Activated CD4-positive, CD25-positive, alpha-beta regulatory T cell treated with anti-CD3 and anti-CD28 coated beads, Interleukin-2, amount 50 U/mL, for 24 hours (primary cell): Measurements from ENCODE around the gene NRSN2.
"Not testable (repeated sequence)": the region's sequence is repeated elsewhere in the genome, so short reads cannot be mapped to it uniquely, and the experiment has no call there.

Source experiments
- ATAC-seq, 2 donors: fragments of 150-1000 bp; cut with Tn5 transposase; one replicate each; pipeline ENCODE4 v1.10.0; 2021; ENCODE audit warnings: mild to moderate bottlenecking in 1 of 2, moderate library complexity in 1 of 2

NRSN2 gene

DNA sequence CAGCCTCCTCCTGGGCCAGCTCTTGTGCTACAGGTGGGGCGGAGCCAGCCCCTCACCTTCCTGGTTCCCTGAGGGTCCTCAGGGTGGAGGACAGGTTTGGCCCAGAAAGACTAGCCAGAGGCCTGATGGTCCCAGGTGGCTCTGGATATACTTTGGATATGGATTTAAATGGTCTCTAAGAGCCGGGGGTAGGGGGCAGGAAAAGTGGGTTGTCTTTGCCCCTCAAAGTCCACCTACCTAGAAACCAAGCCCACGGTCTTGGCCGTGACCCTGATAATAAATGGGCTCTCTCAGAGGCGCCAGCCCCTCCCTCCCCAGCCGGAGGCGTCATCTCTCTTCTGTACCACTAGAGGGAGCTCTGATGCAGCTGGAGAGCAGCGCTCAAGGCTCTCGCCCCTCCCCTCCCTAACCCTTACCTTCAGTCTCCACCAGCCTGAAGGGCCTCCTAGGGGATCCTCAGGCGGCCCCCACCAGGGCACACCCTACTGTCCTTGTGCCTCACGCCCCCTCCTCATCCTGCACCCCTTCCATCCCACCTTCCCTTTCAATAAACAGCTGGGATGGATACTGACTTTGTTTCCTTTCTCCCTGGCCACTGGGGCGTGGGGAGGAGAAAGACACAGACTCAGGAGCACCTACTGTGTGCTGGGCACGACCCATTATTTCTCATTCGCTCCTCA, 7.5 kb downstream of the NRSN2 start:
- ATAC-seq, result peak; percentile 98 to 99

DNA sequence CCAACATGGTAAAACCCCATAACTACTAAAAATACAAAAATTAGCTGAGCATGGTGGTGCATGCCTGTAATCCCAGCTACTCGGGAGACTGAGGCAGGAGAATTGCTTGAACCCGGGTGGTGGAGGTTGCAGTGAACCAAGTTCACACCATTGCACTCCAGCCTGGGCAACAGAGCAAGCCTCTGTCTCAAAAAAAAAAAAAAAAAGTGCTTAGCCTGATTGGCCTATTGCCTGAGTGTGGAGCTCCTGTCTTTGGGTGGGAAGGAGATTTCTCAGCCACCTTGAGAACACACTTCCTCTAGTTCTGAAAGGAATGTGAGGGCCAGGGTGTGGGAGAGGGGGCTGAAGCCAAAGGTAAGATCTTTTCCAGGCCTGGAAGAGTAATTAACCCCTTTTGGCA, 9.2 kb downstream of the NRSN2 start:
- not testable (repeated sequence) for ATAC-seq

DNA sequence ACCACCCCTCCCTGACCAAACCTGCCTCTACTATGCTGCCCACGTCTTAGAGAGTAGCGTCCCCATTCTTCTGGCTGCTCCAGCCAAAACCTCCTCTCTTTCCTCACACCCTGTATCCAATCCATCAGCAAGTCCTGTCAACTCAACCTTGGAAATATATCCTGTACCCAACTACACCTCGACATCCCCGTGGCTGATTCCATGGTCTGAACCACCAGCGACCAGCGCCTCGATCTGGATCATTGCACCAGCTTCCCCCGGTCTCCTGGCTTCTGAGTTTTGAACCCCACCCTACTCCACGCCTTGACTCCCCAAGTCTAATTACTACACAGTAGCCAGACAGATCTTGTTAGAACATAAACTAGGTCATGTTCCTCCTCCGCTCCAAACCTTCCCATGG, 9.8 kb downstream of the NRSN2 start:
- no peak for ATAC-seq

DNA sequence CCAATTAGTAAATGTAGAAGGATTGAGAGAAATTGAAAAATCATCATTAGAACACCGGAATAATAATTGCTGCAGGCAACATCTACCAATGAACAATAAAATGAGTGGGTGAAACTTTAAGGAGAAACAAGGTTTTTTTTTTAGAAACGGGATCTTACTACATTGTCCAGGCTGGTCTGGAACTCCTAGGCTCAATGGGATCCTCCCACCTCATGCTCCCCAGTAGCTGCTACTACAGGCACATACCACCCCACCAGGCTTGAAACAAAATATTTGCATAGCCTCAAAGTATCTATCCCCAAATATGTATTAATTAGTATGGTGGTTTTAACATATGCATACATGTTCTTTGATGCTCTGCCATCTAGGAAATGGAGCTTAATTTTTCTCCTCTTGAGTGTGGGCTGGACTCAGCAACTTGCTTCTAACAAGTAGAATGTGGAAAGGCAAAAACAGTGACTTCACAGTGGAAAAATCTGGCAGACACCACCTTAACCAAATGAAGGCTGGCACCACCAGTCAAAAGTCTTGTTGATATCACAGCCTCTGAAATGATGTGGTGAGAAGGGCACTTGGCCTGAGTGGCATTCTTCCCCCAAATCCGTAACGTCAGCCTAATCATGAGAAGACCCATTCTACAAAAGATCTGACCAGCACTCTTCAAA, 12.1 kb downstream of the NRSN2 start:
- no peak for ATAC-seq

DNA sequence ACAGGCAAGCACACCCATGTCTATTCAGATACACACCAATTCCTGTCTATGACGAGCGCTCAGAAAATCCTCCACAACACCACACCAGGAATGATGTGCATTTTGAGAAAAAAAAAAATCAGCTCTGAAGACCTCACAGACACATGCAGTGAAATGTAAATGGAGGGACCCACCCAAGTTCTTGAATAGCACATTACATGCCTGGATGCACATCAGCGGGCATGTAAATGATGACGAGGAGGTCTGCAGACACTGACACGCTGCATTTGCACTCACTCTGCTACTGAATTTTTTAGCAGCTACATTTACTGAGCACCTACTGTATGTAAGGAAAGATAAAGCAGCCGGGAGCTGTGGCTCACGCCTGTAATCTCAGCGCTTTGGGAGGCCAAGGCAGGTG, 14.7 kb downstream of the NRSN2 start:
- ATAC-seq, result no peak

DNA sequence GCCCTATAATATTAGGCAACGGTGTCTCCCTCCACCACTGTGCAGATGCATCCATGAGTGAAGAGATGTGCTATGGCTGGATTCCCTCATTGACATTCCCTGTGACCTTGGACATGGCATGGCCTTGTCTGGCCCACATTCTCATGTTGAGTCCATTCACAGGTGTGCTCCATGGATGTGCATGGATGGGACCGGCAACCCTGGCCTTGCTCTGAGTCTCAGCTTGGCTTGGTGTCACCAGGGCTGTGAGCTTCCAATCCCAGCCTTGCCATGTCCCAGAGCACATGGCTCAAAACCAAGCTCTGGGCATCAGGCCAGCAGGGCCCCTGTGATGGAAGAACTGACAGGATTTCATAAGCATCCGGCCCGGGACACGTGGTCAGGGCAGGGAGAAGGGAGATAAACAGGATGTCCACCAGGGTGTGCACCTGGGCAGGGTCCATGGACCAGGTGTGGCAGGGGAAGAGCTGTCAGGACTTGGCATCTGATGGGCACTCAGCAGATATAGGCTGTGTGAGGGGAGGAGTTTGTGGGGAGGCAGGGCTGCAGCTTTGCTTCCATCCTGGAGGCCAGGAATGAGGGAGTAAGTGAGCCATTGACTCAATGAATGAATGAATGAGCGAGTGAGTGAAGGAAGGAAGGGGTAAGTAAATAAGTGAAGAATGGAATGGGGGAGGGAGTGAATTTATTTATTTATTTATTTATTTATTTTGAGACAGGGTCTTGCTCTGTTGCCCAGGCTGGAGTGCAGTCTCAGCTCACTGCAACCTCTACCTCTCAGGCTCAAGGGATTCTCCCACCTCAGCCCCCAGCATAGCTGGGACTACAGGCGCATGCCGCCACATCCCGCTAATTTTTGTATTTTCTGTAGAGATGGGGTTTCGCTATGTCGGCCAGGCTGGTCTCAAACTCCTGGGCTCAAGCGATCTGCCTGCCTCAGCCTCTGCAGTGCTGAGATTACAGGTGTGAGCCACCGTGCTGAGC, 15.7 kb downstream of the NRSN2 start:
- peak in 1 of 2 donors; percentile 34 for ATAC-seq

DNA sequence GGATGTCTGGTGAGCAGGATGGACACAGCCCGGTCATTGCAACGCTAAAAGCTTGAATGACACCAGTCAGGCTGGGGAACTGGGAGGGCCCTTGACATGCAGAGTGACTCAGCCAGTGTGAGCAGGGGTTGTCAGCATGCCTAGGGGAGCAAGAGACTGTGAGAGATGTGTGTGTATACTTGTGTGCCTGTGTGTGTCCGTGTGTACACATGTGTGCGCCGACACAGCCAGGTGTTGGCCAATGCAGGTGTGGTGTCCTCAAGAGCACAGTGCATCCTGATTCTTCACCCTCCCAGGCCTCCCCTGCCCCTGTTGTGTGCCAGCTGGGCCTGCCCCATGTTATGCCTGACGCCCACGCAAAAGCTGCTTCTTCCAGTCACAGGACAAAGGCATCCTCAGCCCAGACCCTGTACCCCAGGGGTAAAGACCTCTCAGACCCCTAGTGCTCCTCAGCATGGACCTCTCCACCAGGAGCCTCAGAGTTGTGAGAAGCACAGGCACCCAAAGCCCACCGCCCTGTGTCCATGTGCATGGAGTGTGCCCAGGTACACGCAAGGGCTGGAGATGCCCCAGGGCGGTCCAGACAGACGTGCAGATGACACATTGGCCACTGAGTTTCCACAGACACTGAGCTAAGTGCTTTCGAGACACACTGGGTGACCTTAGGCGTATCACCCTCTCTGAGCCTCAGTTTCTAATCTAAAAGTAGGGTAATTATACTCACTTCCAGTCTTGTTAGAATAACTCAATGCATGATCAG, 16.6 kb downstream of the NRSN2 start:
- ATAC-seq, result peak in 1 of 2 donors; percentile 10

DNA sequence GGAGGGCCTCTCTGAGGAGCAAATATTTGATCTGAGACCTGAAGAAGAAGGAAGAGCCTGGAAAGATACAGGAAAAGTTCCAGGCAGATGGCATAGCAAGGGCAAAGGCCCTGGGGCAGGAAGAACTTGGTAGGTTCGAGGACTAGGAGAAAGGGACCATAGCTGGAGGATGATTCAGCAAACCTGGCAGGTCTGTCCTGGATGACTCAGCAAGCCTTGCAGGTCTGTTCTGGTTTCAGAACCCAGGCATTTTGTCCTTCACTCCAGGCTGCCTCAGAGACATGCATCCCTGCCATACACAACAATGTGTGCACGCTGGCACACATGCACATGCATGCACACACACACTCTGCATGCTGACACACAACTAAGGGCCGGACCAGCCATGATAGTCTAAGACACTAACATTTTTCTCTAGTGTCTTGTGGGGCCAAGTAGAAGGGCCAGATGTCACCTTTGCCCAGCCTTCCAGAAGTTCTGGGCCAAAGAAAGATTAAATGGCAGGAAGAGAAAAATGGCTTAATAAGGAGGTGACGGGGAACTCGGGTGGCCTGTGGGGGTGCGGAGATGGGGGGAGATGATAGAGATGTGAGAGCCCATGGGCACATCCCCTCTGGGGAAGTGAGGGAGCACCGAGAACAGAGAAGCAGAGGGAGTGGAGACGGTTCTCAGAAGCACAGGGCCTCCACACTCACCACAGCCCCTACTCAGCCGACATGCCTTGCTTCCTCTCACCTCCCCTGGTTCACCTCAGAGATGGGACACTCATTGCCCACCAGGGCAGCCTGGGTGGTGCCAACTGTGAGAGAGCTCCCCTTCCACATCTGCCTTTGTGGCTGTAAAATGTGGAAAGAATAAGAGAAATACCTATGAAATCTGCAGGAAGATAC, 18.2 kb downstream of the NRSN2 start:
- peak; percentile 42 to 56 for ATAC-seq

DNA sequence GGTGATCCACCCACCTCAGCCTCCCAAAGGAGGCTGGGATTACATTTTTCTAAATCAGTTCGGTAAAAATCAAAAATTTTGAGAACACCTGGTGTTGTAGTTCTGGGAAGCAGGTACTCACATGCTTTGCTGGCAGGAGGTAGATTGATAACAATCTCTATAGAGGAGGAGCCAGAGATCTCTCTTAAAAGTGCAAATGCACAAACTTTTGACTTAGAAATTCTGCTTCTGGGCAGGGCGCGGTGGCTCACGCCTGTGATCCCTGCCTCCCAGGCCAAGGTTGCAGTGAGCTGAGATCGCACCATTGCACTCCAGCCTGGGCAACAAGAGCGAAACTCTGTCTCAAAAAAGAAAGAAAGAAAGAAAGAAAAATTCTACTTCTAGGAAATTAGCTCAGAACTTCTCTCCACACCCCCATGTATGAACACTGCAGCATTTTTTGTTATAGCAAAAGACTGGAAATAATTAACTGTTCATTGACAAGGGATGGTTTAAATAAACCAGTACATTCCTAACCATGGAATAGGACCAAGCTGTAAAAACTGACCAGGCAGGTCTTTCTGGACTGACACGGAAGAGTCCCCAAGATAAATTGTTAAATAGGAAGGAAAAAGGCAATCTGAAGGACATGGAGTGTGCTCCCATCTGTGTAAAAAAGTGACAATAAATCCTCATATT, 19.3 kb downstream of the NRSN2 start:
- peak in 1 of 2 donors; percentile 14 for ATAC-seq

DNA sequence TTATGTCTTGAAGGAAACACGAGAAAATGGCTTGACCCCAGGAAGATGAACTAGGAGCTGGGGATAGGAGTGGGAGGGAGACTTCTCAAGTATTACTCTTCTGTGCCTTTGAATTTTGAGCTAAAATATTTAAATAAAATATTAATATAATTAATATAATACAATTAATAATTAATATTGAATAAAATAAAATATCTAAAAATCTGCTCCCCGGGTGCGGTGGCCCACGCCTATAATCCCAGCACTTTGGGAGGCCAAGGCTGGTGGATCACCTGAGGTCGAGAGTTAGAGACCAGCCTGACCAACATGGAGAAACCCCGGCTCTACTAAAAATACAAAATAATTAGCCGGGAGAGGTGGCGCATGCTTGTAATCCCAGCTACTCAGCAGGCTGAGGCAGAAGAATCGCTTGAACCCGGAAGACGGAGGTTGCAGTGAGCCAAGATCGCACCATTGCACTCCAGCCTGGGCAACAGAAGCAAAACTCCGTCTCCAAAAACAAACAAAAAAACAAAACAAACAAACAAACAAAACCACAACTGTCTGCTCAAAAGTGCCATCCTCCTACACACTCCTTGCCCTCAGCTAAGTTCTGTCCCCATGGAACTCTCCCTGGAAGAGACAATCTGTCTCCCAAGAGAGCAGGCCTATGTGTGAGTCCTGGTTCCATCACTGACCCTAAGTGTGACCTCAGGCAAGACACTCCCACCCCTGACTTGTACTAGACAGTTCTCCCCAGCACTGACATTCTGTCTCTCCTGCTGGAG, 20.0 kb downstream of the NRSN2 start:
- no peak for ATAC-seq

DNA sequence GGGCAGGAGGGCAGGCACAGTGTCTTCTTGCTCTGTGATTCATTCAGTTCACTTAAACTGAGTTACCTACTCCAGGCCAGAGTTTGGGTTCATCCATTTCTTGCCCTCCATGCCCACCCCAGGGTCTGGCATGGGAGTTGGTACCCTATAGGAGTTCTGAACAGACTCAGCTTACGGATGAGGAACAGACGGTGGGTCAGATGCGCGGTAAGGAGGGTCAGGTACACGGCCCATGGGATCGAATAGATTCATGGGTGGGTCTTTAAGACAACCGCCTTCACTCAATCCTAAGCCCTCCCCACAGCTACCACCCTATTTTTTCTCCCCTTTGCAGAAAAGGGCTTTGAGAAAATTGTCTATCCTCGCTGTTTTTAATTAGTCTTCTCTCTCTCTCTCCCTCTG, 20.6 kb downstream of the NRSN2 start:
- ATAC-seq, result no peak

DNA sequence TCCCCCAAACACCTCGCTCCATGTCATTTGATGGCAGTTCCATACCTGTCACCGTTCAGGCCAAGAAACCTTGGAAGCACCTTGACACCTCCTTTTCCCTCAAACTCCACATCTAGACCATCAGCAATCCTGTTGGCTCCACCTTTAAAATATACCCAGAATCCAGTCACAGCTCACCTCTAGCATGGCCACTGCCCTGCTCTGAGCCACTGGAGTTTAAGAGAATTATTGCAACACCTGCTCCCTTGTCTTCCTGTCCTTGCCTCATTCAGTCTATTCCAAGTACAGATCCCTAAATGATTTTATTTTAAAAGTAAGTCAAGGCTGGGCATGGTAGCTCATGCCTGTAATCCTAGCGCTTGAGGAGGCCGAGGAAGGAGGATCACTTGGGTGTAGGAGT, 22.0 kb downstream of the NRSN2 start:
- ATAC-seq, result no peak

DNA sequence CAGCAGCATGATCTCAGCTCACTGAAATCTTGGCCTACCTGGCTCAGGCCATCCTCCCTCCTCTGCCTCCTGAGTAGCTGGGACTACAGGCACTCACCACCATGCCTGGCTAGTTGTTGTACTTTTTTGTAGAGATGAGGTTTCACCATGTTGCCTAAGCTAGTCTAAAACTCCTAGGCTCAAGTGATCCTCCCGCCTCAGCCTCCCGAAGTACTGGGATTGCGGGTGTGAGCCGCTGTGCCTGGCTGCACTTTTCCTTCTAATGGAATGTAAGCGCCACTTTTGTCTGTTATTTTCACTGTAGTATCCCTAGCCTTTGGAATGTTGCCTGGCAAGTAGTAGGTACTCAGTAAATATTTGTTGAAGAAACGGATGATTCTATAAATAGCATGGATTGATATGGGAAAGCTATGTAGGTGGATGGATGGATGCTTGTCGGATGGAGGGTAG, 23.3 kb downstream of the NRSN2 start:
- ATAC-seq, result no peak

DNA sequence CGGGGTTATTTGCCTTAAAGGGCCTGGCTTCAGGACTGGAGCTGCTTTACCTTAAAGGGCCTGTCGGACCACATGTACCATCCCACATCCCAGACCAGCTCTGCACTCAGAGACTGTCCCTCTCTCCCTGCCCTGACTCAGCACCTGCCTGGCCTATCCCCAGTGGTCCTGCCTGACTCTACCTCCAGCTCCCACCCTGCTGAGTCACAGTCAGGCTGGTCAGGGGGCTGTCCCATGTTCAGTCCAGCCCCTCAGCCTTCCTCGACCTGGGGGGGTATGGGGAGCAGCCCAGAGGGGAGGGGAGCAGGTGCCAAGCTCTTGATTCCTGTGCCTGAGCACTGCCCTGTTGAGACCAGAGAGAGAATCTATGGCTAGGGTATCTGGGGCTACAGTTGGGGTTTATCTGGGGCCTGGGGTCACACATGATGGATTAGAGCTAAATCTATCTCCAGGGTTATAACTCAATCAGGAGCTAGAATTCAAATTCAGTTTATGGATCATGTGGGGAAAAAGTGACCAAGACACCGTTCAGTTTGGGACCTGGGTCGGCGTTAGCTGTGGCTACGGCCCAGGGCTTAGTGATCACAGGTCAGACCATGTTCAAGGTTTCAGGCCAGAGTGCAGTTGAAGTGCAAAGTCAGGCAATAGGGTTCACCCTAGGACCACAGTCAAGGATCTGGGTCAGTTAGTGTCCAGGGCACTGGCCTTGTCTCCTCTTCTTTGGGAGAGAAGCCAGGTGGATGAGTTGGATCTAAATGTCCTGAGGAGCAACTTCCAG, 24.3 kb downstream of the NRSN2 start:
- no peak for ATAC-seq

DNA sequence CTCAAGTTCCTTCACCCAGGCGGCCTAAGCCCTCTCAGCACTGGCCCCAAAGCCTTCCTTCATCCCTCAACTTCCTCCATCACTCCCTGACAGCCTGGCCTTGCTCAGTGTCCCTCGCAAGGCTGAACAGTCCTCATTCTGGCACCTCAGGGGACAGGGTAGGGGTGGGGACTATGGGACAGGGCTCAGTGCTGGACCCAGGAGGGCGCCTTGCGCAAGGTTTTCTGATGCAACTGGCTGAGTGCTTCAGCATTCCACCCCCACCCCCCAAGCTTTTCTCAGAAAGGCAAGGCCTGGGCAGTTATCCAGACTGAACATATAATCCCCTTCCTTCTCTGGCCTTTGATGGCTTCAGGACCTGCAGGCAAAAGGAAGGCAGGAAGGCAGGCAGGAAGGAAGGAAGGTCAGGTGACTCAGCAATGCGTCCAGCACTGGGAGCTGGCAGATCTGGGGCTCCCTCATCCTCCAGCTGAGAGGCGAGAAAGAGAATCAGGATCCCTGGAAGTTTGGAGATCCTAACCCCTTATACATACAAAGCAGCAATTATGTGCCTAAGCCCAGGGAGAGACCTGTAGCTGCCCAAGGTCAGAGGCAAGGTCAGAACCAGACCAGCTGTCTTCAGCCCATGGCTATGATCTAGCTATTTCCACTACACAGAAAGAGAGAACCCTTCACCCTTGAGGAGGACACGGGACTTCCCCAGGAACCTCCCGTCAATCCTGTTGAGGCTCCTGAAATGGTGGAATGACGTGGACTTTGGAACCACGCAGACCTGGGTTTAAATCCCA, 25.0 kb downstream of the NRSN2 start:
- ATAC-seq, result no peak

DNA sequence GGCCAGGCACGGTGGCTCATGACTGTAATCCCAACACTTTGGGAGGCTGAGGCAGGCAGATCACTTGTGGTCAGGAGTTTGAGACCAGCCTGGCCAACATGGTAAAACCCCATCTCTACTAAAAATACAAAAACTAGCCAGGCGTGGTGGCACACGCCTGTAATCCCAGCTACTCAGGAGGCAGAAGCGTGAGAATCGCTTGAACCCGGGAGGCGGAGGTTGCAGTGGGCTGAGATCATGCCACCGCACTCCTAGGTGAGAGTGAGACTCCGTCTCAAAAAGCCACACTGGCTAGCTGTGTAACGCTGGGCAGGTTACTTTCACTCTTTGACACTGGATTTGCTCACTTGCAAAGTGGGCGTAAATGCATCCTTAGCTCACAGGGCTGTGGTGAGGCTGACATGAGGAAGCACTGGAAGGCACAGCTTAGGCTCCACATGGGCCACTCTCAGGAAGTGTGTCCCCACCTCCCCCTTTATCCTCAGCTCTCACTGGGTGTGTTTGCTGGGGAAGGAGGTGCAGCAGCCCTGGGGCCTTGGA, 25.7 kb downstream of the NRSN2 start:
- ATAC-seq, result not testable (repeated sequence)

DNA sequence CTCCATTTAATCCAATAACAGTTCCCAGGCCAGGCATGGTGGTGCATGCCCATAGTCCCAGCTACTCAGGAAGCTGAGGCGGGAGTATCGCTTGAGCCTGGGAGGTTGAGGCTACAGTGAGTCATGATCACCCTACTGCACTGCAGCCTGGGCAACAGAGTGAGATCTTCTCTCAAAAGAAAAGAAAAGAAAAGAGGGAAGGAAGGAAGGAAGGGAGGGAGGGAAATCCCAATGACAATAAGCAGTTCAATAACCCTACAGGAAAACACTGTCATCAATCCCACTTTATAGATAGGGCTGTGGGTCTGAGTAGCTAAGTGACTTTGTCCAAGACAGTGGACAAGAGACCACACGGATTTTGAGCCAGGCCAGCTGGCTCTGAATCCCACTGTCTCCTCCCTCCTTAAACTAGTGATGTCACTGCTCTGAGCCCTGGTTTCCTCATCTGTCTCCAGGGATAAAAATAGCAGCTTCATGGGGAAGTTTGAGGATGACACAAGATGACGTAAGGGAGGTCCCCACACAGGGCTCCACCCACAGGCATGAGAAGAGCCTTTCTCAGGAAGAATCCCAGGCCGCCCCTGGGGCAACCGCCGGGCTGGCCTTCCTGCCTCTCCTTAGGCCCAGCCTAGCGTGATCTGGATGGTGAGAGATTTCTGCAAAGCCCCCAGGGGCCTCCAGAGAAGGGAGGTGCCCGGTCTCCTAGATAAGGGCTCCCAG, 26.4 kb downstream of the NRSN2 start:
- no peak for ATAC-seq
